Endothelial cell of umbilical vein (primary cell): Measurements from ENCODE around the gene FBXO4.

ENCODE experiments used
- CTCF ChIP-seq, 2 donors: IDR thresholded peaks; 1 replicate in 1 of 2; 2 replicates in 1 of 2; pipeline ENCODE4 v1.5.1; 2011; ENCODE audit warnings: low read length in 2 of 2, mild to moderate bottlenecking in 2 of 2, moderate library complexity in 2 of 2, control low read depth in 1 of 2, inconsistent platforms in 1 of 2, low read depth in 1 of 2; ENCODE audit not compliant: insufficient read depth in 1 of 2; ENCODE audit errors: extremely low read depth in 1 of 2
- EZH2 ChIP-seq: IDR thresholded peaks from 2 replicates; pipeline ENCODE4 v1.6.1; 2012; ENCODE audit warnings: borderline replicate concordance, low read depth, mild to moderate bottlenecking, moderate library complexity, low read length, inconsistent platforms; ENCODE audit not compliant: severe bottlenecking
- GATA2 ChIP-seq: IDR thresholded peaks from 2 replicates; pipeline ENCODE4 v1.7.0; 2011; ENCODE audit warnings: low read depth, mild to moderate bottlenecking, moderate library complexity, mixed read lengths, low read length; ENCODE audit not compliant: insufficient read length, insufficient read depth
- MYC ChIP-seq: IDR thresholded peaks from one replicate; pipeline ENCODE4 v1.6.1; 2011; ENCODE audit warnings: mild to moderate bottlenecking, low read depth, low read length
- POLR2A ChIP-seq: IDR thresholded peaks from 2 replicates; pipeline ENCODE4 v1.6.1; 2012; ENCODE audit warnings: low read depth, mild to moderate bottlenecking, control low read depth, low read length
- POLR2AphosphoS5 ChIP-seq: IDR thresholded peaks from 2 replicates; pipeline ENCODE4 v1.6.1; 2012; ENCODE audit warnings: low read depth, mild to moderate bottlenecking, control low read depth, low read length, moderate library complexity; ENCODE audit not compliant: insufficient read depth
- TF ChIP-seq, protein P1 (sequence below): IDR thresholded peaks from 2 replicates; pipeline ENCODE4 v1.6.1; 2011; ENCODE audit not compliant: insufficient read depth, insufficient read length

DNA sequence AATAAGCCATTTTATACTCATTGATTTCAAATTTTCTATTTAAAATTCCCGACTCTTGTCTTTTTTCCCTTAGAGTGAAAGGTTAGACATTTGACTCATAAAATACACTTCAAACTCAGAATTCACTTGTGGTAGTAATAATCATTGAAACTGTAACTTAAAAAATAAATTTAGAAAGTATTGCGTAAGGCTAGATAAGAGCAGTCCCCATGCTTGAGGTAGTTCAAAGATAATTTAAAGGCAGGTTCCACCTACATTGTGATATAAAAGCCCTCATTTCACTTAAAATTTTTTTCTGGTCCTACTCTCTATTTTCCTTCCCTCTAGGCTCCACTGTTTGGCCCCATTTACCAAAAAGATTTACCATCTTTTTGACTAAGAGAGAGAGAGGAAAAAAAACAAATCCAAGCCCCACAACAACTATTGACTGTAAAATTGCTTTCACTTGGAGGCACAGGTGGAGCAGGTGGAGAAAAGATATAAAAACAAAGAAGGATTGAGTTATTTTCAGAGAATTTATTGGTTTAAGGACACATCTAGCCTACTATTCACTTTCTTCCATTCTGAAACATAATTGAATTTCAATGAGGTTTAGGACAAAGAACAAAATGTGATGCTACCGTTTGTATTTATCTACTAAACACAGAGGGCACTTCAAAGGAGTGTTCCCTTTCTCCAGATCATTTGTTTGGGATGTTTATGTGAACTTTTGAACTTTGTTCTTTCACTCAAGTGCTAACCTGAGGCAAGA is 61.0 kb downstream of the FBXO4 start:
- TF ChIP-seq CTCF (IDR thresholded peaks at IDR 0.05; ENCODE audit: extremely low read depth in 1 of 2, insufficient read depth in 1 of 2, low read depth in 1 of 2, low read length in 2 of 2): no peak
- TF ChIP-seq POLR2A: no peak
- TF ChIP-seq GATA2: no peak
- TF ChIP-seq POLR2AphosphoS5: no peak
- no peak for TF ChIP-seq MYC
- TF ChIP-seq, protein P1, sequence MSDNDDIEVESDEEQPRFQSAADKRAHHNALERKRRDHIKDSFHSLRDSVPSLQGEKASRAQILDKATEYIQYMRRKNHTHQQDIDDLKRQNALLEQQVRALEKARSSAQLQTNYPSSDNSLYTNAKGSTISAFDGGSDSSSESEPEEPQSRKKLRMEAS: no peak
- TF ChIP-seq EZH2: no peak
